HepG2 (cell line): ENCODE measurements around the gene SLC6A9. TPM values are rescaled to one million over a fixed set of nuclear protein-coding genes. Genes with fewer than 3 reads are reported as not detected.

Experiments
- ATAC-seq: fragments of 200-7000 bp; cut with Tn5 transposase; 3 replicates; pipeline ENCODE4 v1.9.1; 2020; ENCODE audit warnings: mild to moderate bottlenecking, moderate library complexity
- BruUV-seq: library from RNA; stranded (reverse); fragments of 400-500 nt; replicated peaks from 2 replicates; lab custom pipeline; 2021; lab: Mats Ljungman, UMichigan
- CTCF ChIA-PET: fragments of 300-600 bp; formaldehyde crosslinking; extraction: SDS; loops from one replicate; lab custom pipeline; 2021; ENCODE audit warnings: low total read pairs, inconsistent platforms, low intra/inter-chr PET ratio; lab: Yijun Ruan, JAX
- POLR2A ChIA-PET: fragments of 350-600 bp; sonication (Branson Sonifier 250); formaldehyde crosslinking; loops from one replicate; lab custom pipeline; 2020; ENCODE audit warnings: antibody characterized with exemption, inconsistent platforms; lab: Yijun Ruan, JAX
- DNase-seq: peaks from one replicate; pipeline ENCODE4 v3.0.0-alpha.2; 2015; ENCODE audit warnings: low spot score
- FAIRE-seq: peaks from 3 replicates; lab custom pipeline; 2011; peaks lifted over from hg19 to GRCh38; lab: Jason Lieb, UNC
- H2AFZ ChIP-seq: one replicate; pipeline ENCODE4 v1.6.1; 2011; ENCODE audit warnings: low read length, inconsistent platforms
- H3K27ac ChIP-seq: fragments of 300-600 bp; 3 replicates; pipeline ENCODE4 v1.8.0; 2011; ENCODE audit warnings: mixed run types, mild to moderate bottlenecking, mixed read lengths, low read length, inconsistent platforms; ENCODE audit not compliant: insufficient read depth; ENCODE audit errors: extremely low read length
- H3K27me3 ChIP-seq, 2 experiments: fragments of 200-600 bp in 1 of 2; 2 replicates in 1 of 2; 3 replicates in 1 of 2; pipeline versions ENCODE4 v1.6.0 to v1.8.0; 2011; ENCODE audit warnings: low read length in 2 of 2, mild to moderate bottlenecking in 2 of 2, moderate library complexity in 2 of 2, inconsistent platforms in 1 of 2; ENCODE audit not compliant: insufficient read depth in 2 of 2, control insufficient read depth in 1 of 2
- H3K36me3 ChIP-seq, 2 experiments: fragments of 200-600 bp in 1 of 2; replicated peaks in 1 of 2; 2 replicates in 1 of 2; 3 replicates in 1 of 2; pipeline versions ENCODE4 v1.5.1 to v1.8.0; 2011; ENCODE audit warnings: low read length in 2 of 2, inconsistent platforms in 1 of 2; ENCODE audit not compliant: insufficient read depth in 2 of 2, control insufficient read depth in 1 of 2
- H3K4me1 ChIP-seq: 2 replicates; pipeline ENCODE4 v1.5.1; 2012; ENCODE audit warnings: low read length, inconsistent platforms; ENCODE audit not compliant: insufficient read depth
- H3K4me2 ChIP-seq: 2 replicates; pipeline ENCODE4 v1.6.0; 2011; ENCODE audit warnings: low read depth, low read length, inconsistent platforms
- H3K4me3 ChIP-seq, 3 experiments: fragments of 200-600 bp in 1 of 3; sonication (generic), shearing (Covaris generic) in 1 of 3; replicated peaks in 1 of 3; 2 replicates each; pipeline ENCODE4 v1.5.1; 2011 to 2016; ENCODE audit warnings: low read length in 3 of 3, inconsistent platforms in 2 of 3, low read depth in 2 of 3, mild to moderate bottlenecking in 2 of 3, control low read depth in 1 of 3, mixed read lengths in 1 of 3; ENCODE audit not compliant: insufficient read depth in 1 of 3
- H3K79me2 ChIP-seq: one replicate; pipeline ENCODE4 v1.6.1; 2011; ENCODE audit warnings: low read length, inconsistent platforms; ENCODE audit not compliant: insufficient read depth
- H3K9ac ChIP-seq: 2 replicates; pipeline ENCODE4 v1.6.0; 2011; ENCODE audit warnings: mild to moderate bottlenecking, low read depth, low read length, inconsistent platforms; ENCODE audit not compliant: insufficient read depth
- H3K9me3 ChIP-seq: 2 replicates; pipeline ENCODE4 v1.5.1; 2012; ENCODE audit warnings: mild to moderate bottlenecking, low read length
- H4K20me1 ChIP-seq: 2 replicates; pipeline ENCODE4 v1.6.0; 2011; ENCODE audit warnings: inconsistent platforms, mild to moderate bottlenecking, low read length, moderate library complexity; ENCODE audit not compliant: insufficient read depth
- AHDC1 ChIP-seq: sonication (generic); formaldehyde crosslinking; IDR thresholded peaks from 2 replicates; pipeline ENCODE4 v1.5.1; 2020; ENCODE audit warnings: mild to moderate bottlenecking, missing genetic modification reagents, borderline replicate concordance
- AKAP8 ChIP-seq: sonication (generic); formaldehyde crosslinking; IDR thresholded peaks from 2 replicates; pipeline ENCODE4 v1.5.1; 2020; ENCODE audit warnings: mild to moderate bottlenecking, missing genetic modification reagents
- ARID2 ChIP-seq: sonication (generic); formaldehyde crosslinking; IDR thresholded peaks from 2 replicates; pipeline ENCODE4 v1.8.1; 2022; ENCODE audit warnings: mild to moderate bottlenecking, missing genetic modification reagents, borderline replicate concordance
- ARNTL ChIP-seq: sonication (generic); formaldehyde crosslinking; IDR thresholded peaks from 2 replicates; pipeline ENCODE4 v1.4.0; 2020; ENCODE audit warnings: mild to moderate bottlenecking, missing genetic modification reagents
- ATF7-NPFF ChIP-seq: sonication (generic); formaldehyde crosslinking; IDR thresholded peaks from 2 replicates; pipeline ENCODE4 v1.8.1; 2023; ENCODE audit warnings: mild to moderate bottlenecking, low read depth, missing genetic modification reagents, moderate library complexity
- E2F2 ChIP-seq: sonication (generic); formaldehyde crosslinking; IDR thresholded peaks from 2 replicates; pipeline ENCODE4 v1.4.0; 2020; ENCODE audit warnings: missing genetic modification reagents, borderline replicate concordance
- HOXA7 ChIP-seq: sonication (generic); formaldehyde crosslinking; IDR thresholded peaks from 2 replicates; pipeline ENCODE4 v1.8.1; 2022; ENCODE audit warnings: mild to moderate bottlenecking, missing genetic modification reagents, moderate library complexity
- NCOA1 ChIP-seq: sonication (generic); formaldehyde crosslinking; IDR thresholded peaks from 2 replicates; pipeline ENCODE4 v1.9.0; 2021; ENCODE audit warnings: missing genetic modification reagents
- RFXANK ChIP-seq: IDR thresholded peaks from 2 replicates; pipeline ENCODE4 v1.6.1; 2016
- RNF2 ChIP-seq: fragments of 450-650 bp; conservative IDR thresholded peaks from 2 replicates; pipeline ENCODE4 v1.6.1; 2016; ENCODE audit warnings: low read depth
- THYN1 ChIP-seq: sonication (generic); formaldehyde crosslinking; IDR thresholded peaks from 2 replicates; pipeline ENCODE4 v1.8.1; 2023; ENCODE audit warnings: low read depth, mild to moderate bottlenecking, moderate library complexity, missing genetic modification reagents, borderline replicate concordance
- ZEB1 ChIP-seq: IDR thresholded peaks from 2 replicates; pipeline ENCODE4 v1.6.1; 2012; ENCODE audit warnings: mild to moderate bottlenecking, low read depth, inconsistent platforms; ENCODE audit not compliant: insufficient replicate concordance
- ZNF260 ChIP-seq: sonication (generic); formaldehyde crosslinking; IDR thresholded peaks from 2 replicates; pipeline ENCODE4 v1.4.0; 2020; ENCODE audit warnings: missing genetic modification reagents, low read depth, mild to moderate bottlenecking, borderline replicate concordance
- ZNF496 ChIP-seq: sonication (generic); formaldehyde crosslinking; IDR thresholded peaks from 2 replicates; pipeline ENCODE4 v1.8.1; 2023; ENCODE audit warnings: mild to moderate bottlenecking, moderate library complexity, missing genetic modification reagents; ENCODE audit not compliant: insufficient replicate concordance
- ZNF589 ChIP-seq: sonication (generic); formaldehyde crosslinking; conservative IDR thresholded peaks from 2 replicates; pipeline ENCODE4 v1.8.0; 2022; ENCODE audit warnings: mild to moderate bottlenecking, moderate library complexity, missing genetic modification reagents
- ZNF703 ChIP-seq: sonication (generic); formaldehyde crosslinking; IDR thresholded peaks from 2 replicates; pipeline ENCODE4 v1.5.1; 2020; ENCODE audit warnings: missing genetic modification reagents, mild to moderate bottlenecking, moderate library complexity, borderline replicate concordance
- WGBS: methylation state at CpG from one replicate; pipeline ENCODE4 v1.1.6; 2017; ENCODE audit warnings: low lambda C conversion rate; 5-methylcytosine and 5-hydroxymethylcytosine counted together
- in situ Hi-C: cut with HindIII; loops from 2 replicates; pipeline ENCODE4 v1.10.0; 2017; ENCODE audit warnings: low pct_unique_long_range_greater_than_20kb; ENCODE audit not compliant: extremely low pct_ligation_motif_present
- intact Hi-C: fragments of 100-400 bp; cut with micrococcal nuclease; formaldehyde crosslinking; loops from one replicate; pipeline ENCODE4 v1.10.0; 2022; ENCODE audit not compliant: unreplicated experiment
- polyA plus RNA-seq, 8 experiments: library from polyadenylated mRNA; depleted of rRNA in 3 of 8; stranded (reverse) in 7 of 8; unstranded in 1 of 8; fragments of >200 nt; fragmentation: Illumina TruSeq in 4 of 8; extraction: Trizol in 4 of 8; gene quantifications; 2 replicates each; pipeline versions ENCODE4 v1.2.1 to v1.2.3, GENCODE V29; 2011 to 2016; ENCODE audit warnings: low read depth in 4 of 8, missing spikeins in 1 of 8, mixed read lengths in 1 of 8; ENCODE audit not compliant: insufficient read depth in 1 of 8
- total RNA-seq, 5 experiments: library from RNA; depleted of rRNA; stranded (reverse); fragments of >200 nt; fragmentation: Illumina TruSeq; extraction: Trizol; gene quantifications; 2 replicates each; pipeline ENCODE4 v1.2.3, GENCODE V29; 2016; ENCODE audit warnings: low read depth in 1 of 5
- TF ChIP-seq, protein P1 (sequence below): sonication (generic); formaldehyde crosslinking; conservative IDR thresholded peaks from 2 replicates; pipeline ENCODE4 v1.4.0; 2020; ENCODE audit warnings: missing genetic modification reagents

Gene SLC6A9
- total and polyA plus RNA-seq, 2 of the 13 experiments (the other 11 are each of a cell fraction or from before 2014, with no cell fraction given) = 8.5 to 9.9 TPM

DNA sequence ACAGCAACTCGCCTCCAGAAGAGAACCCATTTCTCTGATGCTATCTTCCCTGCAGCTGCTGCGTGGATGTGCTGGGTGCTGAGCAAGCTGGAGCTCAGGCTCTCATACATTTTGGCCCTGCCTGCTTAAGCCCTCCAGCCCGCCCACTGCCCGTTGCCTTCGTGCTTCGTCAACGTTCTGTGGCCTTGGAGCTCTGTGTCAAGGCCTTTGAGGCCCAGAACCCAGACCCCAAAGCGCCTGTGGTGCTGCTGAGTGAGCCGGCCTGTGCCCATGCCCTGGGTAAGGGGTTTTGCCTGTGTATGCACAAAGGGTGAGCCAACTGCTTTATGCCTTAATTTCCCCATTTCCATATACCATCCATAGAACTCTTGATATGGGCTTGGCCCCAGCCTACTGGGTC is 60.4 kb downstream of the SLC6A9 start:
- ATAC-seq = no peak
- H3K4me1 ChIP-seq = peaks cover 26% of the 10 kb centered on the region
- H3K9me3 ChIP-seq = no peaks in the 10 kb centered on the region
- intact Hi-C loops = no loop called here
- peaks cover 0 to 1% of the 10 kb centered on the region in 2 experiments; a peak in 1 of 5 replicates for H3K36me3 ChIP-seq
- peak overlapping the region; percentile 76 for H3K9ac ChIP-seq
- peak overlapping the region; percentile 80 to 94 (median 91) for H3K4me3 ChIP-seq
- no peaks in the 10 kb centered on the region for H4K20me1 ChIP-seq
- no peak overlapping the region for H2AFZ ChIP-seq
- 57% methylated on average over 9 of the region's 9 CpGs for WGBS
- no peak for TF ChIP-seq ZNF589 (CRISPR knock-in tag)
- TF ChIP-seq ATF7-NPFF (CRISPR knock-in tag) = no peak
- TF ChIP-seq HOXA7 (CRISPR knock-in tag) = no peak
- TF ChIP-seq ZNF496 (CRISPR knock-in tag) = no peak
- TF ChIP-seq ZNF260 (CRISPR knock-in tag) = no peak
- TF ChIP-seq E2F2 (CRISPR knock-in tag) = no peak
- TF ChIP-seq, protein P1, sequence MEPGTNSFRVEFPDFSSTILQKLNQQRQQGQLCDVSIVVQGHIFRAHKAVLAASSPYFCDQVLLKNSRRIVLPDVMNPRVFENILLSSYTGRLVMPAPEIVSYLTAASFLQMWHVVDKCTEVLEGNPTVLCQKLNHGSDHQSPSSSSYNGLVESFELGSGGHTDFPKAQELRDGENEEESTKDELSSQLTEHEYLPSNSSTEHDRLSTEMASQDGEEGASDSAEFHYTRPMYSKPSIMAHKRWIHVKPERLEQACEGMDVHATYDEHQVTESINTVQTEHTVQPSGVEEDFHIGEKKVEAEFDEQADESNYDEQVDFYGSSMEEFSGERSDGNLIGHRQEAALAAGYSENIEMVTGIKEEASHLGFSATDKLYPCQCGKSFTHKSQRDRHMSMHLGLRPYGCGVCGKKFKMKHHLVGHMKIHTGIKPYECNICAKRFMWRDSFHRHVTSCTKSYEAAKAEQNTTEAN = no peak
- TF ChIP-seq NCOA1 = no peak
- no peak for TF ChIP-seq ZEB1
- TF ChIP-seq AKAP8 (CRISPR knock-in tag) = no peak
- TF ChIP-seq THYN1 (CRISPR knock-in tag) = no peak
- TF ChIP-seq ARNTL (CRISPR knock-in tag) = no peak
- TF ChIP-seq ZNF703 (CRISPR knock-in tag) = no peak
- TF ChIP-seq RNF2 = no peak
- TF ChIP-seq RFXANK (CRISPR knock-in tag) = no peak
- TF ChIP-seq ARID2 (CRISPR knock-in tag) = no peak
- no peak for TF ChIP-seq AHDC1 (CRISPR knock-in tag)
- TF ChIP-seq, all 625 proteins: peak for 0
- in situ Hi-C loops = no loop called here
- ChIA-PET POLR2A (interaction anchor here (1.4 to 1.9 kb wide), 5 partner anchors 7 to 34 kb away, joined by 3 to 10 read pairs (median 7); partner anchors contain the start of genes B4GALT2 and IPO13), CTCF (no interaction called here)
- Histone ChIP-seq H3K79me2 (peaks cover 19% of the 10 kb centered on the region), H3K27ac (no peak overlapping the region), H3K4me2 (peak overlapping the region; percentile 75), H3K27me3 (no peaks in the 10 kb centered on the region)
- DNase-seq (no peak), FAIRE-seq (no peak)
- BruUV-seq = no TSS peak
